OCI-LY7 (cell line): ENCODE measurements around the gene CD300A.

ENCODE experiments used
- EZH2phosphoT487 ChIP-seq: fragments of 200-600 bp; sonication (generic); IDR thresholded peaks from 2 replicates; pipeline ENCODE4 v1.6.1; 2018; ENCODE audit warnings: low read depth, borderline replicate concordance, mild to moderate bottlenecking, mixed run types, antibody characterized with exemption, low read length, moderate library complexity, mixed read lengths
- TF ChIP-seq, protein P1 (sequence below): fragments of 200-600 bp; sonication (generic); conservative IDR thresholded peaks from 2 replicates; pipeline ENCODE4 v1.5.1; 2014; ENCODE audit warnings: mild to moderate bottlenecking, antibody characterized with exemption, low read length, moderate library complexity, mixed read lengths

DNA sequence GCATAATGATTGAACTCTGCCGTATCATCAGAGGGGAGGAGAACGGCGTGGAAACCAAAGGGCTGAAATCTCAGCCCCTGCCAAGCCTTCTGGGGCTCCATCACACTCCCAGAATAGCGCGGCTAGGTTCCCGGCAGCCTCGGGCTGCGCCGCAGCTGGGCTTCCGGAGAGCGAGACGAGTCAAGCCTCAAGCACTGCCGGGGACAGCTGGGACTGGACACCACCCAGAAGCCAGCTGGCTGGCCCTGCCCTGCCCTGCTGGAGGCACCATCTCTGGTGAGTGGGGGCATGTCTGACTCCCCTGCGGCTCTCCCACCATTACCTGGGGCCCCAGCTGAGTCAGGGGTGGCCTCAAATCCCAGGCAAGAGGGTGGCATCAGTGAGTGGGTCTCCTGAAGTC lies 41.8 kb upstream of the CD300A start:
- TF ChIP-seq, protein P1, sequence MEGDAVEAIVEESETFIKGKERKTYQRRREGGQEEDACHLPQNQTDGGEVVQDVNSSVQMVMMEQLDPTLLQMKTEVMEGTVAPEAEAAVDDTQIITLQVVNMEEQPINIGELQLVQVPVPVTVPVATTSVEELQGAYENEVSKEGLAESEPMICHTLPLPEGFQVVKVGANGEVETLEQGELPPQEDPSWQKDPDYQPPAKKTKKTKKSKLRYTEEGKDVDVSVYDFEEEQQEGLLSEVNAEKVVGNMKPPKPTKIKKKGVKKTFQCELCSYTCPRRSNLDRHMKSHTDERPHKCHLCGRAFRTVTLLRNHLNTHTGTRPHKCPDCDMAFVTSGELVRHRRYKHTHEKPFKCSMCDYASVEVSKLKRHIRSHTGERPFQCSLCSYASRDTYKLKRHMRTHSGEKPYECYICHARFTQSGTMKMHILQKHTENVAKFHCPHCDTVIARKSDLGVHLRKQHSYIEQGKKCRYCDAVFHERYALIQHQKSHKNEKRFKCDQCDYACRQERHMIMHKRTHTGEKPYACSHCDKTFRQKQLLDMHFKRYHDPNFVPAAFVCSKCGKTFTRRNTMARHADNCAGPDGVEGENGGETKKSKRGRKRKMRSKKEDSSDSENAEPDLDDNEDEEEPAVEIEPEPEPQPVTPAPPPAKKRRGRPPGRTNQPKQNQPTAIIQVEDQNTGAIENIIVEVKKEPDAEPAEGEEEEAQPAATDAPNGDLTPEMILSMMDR = no peak
- no peak for TF ChIP-seq EZH2phosphoT487
